ENCODE data around the gene AKR1C2. TPM values are rescaled to one million over a fixed set of nuclear protein-coding genes. Genes with fewer than 3 reads are reported as not detected.
"Not testable (repeated sequence)": the region's sequence is repeated elsewhere in the genome, so short reads cannot be mapped to it uniquely, and the experiment has no call there.

Gene AKR1C2
- total RNA-seq, 1 donor from 2014 or later, result not detected

DNA sequence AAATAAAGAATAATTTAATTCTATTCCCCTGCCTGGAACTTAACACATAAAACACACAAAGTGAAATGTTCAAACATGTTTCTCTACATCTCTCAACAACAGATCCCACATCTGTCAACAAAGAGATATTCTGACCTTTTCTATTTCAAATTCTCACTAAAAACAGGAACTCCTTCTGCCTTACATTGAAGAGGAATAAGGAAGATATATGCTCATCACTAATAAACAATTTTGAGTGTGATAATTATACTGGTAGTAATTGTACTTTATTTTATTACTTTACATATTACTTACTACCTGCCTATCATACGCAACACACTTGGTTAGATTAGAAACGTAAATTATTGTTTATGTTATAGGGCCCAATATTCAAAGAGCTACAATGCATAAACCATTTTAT is 13.4 kb downstream of the AKR1C2 start:
- ATAC-seq (ENCODE audit: low read depth) (no peak), DNase-seq (no peak)
- no peaks in the 10 kb centered on the region for H3K9me3 Mint-ChIP-seq
- no peak overlapping the region for H3K27ac Mint-ChIP-seq
- no peaks in the 10 kb centered on the region for H3K4me1 Mint-ChIP-seq
- H3K4me3 Mint-ChIP-seq, result no peak overlapping the region
- intact Hi-C loops (cut with micrococcal nuclease), result no loop called here
- ChIA-PET POLR2A (no interaction called here), CTCF (no interaction called here)
- TF ChIP-seq, protein P1, sequence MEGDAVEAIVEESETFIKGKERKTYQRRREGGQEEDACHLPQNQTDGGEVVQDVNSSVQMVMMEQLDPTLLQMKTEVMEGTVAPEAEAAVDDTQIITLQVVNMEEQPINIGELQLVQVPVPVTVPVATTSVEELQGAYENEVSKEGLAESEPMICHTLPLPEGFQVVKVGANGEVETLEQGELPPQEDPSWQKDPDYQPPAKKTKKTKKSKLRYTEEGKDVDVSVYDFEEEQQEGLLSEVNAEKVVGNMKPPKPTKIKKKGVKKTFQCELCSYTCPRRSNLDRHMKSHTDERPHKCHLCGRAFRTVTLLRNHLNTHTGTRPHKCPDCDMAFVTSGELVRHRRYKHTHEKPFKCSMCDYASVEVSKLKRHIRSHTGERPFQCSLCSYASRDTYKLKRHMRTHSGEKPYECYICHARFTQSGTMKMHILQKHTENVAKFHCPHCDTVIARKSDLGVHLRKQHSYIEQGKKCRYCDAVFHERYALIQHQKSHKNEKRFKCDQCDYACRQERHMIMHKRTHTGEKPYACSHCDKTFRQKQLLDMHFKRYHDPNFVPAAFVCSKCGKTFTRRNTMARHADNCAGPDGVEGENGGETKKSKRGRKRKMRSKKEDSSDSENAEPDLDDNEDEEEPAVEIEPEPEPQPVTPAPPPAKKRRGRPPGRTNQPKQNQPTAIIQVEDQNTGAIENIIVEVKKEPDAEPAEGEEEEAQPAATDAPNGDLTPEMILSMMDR (IDR thresholded peaks at IDR 0.05), result no peak
- no peaks in the 10 kb centered on the region for H3K27me3 Mint-ChIP-seq
- H3K36me3 Mint-ChIP-seq (ENCODE audit: low read depth), result no peaks in the 10 kb centered on the region

DNA sequence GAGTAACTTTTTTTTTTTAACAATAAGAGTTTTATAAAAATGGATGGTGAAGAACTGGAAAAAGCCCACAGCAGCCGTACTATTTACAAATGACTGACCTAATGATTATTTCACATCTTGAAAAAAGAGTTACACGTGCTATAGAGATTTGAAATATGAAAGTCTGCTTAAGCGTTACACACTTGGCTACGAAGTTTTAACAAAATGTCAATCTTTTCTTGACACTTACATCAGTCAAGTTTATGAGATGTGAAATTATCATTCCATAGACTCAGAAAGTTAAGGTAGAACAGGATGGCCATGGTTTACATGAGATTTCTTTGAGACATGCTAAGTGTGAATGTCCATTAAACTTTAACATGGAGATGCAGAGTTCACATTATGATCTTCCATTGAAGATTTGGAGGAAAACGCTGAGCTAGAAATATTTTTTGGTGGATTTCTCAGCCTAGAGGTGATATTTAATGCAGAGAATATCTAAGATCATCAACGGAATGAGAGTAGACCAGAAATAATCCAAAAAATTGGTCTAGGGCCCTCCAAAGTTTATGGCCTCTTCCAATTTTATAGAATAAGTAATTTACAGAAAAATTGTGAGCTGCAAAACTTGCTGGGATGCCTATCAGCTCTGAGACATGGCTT is 15.5 kb downstream of the AKR1C2 start:
- H3K27me3 Mint-ChIP-seq; DNase-seq; H3K27ac Mint-ChIP-seq; ATAC-seq (ENCODE audit: low read depth); H3K4me1 Mint-ChIP-seq; CTCF ChIA-PET; POLR2A ChIA-PET; H3K4me3 Mint-ChIP-seq; intact Hi-C loops (cut with micrococcal nuclease); H3K36me3 Mint-ChIP-seq (ENCODE audit: low read depth); H3K9me3 Mint-ChIP-seq: not testable (repeated sequence)

DNA sequence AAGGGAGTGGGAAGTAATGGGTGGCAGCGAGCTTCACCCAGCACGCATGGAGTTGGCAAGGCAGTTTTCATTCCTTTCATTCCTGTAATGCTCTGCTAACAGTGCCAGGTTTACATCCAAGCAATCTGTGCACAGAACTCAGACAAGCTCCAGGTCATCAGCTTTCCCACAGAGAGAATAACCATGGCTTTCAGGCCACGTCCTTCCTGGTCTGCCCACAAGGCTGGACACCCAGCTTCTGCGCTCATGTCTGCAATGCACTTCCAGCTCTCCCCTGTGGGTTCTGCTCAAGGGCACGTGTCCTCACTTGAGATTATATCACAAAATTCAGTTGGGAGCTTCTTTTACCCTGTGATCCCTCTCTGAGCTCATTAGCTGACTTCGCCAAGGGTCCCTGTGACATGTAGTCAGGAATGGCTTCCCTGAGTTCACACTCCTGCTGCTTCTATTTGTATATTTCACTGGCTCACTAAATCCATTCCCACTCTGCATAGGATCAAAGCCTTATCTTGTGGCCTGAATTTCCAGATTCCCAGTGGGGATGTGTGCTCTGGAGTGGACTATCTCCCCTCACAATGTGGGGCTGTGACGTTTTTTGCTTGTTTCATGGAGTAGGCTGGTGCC is 18.6 kb downstream of the AKR1C2 start:
- TF ChIP-seq, protein P1 (IDR thresholded peaks at IDR 0.05), result no peak
- POLR2A ChIA-PET, result no interaction called here
- H3K4me3 Mint-ChIP-seq, result no peak overlapping the region
- intact Hi-C loops (cut with micrococcal nuclease), result loop anchor here (5.0 kb wide), 1 partner anchor 297 kb away; no protein-coding TSS in a partner anchor
- DNase-seq, result no peak
- CTCF ChIA-PET, result no interaction called here
- no peak overlapping the region for H3K27ac Mint-ChIP-seq
- no peaks in the 10 kb centered on the region for H3K9me3 Mint-ChIP-seq
- no peaks in the 10 kb centered on the region for H3K36me3 Mint-ChIP-seq (ENCODE audit: low read depth)
- ATAC-seq (ENCODE audit: low read depth), result no peak
- no peaks in the 10 kb centered on the region for H3K27me3 Mint-ChIP-seq
- no peaks in the 10 kb centered on the region for H3K4me1 Mint-ChIP-seq

DNA sequence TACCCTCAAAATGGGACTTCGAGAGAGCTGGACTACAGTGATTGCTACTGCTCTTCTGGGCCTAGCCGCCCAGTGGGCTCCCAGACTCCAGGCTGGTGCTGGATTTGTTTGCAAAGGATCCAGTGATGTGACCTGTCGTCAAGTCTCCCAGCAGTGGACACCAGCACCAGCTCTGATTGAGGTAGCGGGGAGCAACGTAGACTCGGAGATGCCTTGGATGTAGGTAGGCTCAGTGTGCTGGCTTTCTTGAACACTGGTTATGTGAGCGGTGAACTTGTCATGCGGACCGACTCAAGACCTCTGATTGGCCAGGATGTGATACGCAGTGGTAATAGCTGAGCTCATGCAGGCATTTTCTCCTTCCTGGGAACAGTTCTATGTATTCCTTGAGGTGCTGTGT is 19.4 kb downstream of the AKR1C2 start:
- ChIA-PET POLR2A (no interaction called here), CTCF (no interaction called here)
- intact Hi-C loops (cut with micrococcal nuclease), result loop anchor here (5.0 kb wide), 1 partner anchor 298 kb away; no protein-coding TSS in a partner anchor
- TF ChIP-seq, protein P1 (IDR thresholded peaks at IDR 0.05), result no peak
- no peaks in the 10 kb centered on the region for H3K9me3 Mint-ChIP-seq
- no peaks in the 10 kb centered on the region for H3K36me3 Mint-ChIP-seq (ENCODE audit: low read depth)
- H3K27ac Mint-ChIP-seq, result no peak overlapping the region
- ATAC-seq (ENCODE audit: low read depth), result no peak
- DNase-seq, result no peak
- no peak overlapping the region for H3K4me3 Mint-ChIP-seq
- H3K27me3 Mint-ChIP-seq, result no peaks in the 10 kb centered on the region
- H3K4me1 Mint-ChIP-seq, result no peaks in the 10 kb centered on the region

DNA sequence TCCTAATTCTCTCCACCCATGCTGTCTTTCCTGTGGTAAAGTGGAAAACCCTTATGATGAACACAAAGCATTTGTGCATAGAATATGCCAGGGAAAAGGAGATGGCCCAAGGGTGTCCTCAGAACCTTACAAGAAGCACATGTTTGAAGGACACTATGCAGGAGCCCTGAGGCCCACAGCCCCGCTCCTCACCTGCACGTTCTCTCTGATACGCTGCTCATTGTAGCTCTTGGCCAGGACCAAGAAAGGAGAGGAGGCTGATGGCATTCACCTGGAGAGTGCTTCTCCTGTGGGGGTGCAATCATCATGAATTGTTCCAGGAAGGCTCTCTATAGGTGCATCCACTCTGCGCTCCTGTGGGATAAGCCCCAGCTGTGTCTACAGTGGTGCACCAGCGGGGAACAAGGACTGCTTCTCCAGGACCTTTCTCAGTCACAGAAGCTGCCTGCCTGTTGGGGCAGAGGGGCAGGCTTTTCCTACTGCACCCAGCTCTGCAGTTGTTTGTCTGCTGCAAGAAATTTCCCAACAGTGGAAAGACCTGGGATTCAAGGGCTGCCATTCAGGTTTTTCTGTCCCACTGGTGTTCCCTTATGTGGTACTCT is 19.9 kb downstream of the AKR1C2 start:
- TF ChIP-seq, protein P1 (IDR thresholded peaks at IDR 0.05), result no peak
- H3K9me3 Mint-ChIP-seq, result no peaks in the 10 kb centered on the region
- ChIA-PET CTCF (no interaction called here), POLR2A (no interaction called here)
- no peaks in the 10 kb centered on the region for H3K36me3 Mint-ChIP-seq (ENCODE audit: low read depth)
- no peaks in the 10 kb centered on the region for H3K27me3 Mint-ChIP-seq
- no peak for DNase-seq
- ATAC-seq (ENCODE audit: low read depth), result no peak
- H3K27ac Mint-ChIP-seq, result no peak overlapping the region
- intact Hi-C loops (cut with micrococcal nuclease), result loop anchor here (5.0 kb wide), 1 partner anchor 299 kb away; no protein-coding TSS in a partner anchor
- H3K4me3 Mint-ChIP-seq, result no peak overlapping the region
- no peaks in the 10 kb centered on the region for H3K4me1 Mint-ChIP-seq
